Measurements from ENCODE around the gene SLC37A1.

DNA sequence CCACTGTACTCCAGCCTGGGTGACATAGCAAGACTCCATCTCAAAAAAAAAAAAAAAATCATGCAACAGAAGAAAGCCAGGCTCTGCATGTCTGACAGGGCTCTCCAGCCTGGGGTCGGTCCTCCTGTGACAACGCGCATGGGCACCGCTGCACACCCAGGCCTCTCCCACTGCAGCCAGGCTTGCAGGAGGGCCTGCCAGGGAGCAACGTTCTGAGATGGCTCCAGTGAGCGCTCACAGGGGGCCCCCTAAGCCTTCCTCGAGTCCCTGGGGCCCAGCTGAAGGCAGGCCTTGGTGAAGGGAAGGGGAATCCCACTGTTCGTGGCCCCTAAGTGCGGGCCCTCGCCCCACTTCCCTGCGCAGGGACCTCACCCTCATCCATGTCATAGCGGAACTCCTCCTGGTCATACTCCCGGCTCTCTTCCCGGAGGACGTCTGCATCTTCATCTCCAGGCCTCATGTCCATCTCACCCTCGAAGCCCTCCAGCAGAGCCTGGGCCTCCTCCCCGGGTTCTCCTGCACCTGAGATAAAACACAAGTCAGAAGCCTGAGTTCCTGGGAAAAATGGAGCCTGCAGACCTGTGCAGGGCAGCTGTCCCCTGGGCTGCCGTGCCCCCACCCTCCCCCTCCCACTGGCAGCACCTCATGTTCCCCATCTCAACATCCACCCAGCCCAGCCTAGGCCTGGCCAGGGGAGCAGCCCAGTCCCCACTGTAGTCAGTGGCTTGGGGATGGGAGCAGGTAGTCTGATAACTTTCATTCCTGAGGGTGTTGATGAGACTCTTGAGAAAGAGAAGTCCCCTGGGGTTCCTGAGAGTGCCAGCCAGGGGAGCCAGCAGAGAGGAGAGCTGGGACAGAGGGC lies 37.9 kb upstream of the SLC37A1 start:
- TF ChIP-seq, protein P1, sequence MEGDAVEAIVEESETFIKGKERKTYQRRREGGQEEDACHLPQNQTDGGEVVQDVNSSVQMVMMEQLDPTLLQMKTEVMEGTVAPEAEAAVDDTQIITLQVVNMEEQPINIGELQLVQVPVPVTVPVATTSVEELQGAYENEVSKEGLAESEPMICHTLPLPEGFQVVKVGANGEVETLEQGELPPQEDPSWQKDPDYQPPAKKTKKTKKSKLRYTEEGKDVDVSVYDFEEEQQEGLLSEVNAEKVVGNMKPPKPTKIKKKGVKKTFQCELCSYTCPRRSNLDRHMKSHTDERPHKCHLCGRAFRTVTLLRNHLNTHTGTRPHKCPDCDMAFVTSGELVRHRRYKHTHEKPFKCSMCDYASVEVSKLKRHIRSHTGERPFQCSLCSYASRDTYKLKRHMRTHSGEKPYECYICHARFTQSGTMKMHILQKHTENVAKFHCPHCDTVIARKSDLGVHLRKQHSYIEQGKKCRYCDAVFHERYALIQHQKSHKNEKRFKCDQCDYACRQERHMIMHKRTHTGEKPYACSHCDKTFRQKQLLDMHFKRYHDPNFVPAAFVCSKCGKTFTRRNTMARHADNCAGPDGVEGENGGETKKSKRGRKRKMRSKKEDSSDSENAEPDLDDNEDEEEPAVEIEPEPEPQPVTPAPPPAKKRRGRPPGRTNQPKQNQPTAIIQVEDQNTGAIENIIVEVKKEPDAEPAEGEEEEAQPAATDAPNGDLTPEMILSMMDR (conservative IDR thresholded peaks at IDR 0.05), result no peak
- TF ChIP-seq EZH2 (IDR thresholded peaks at IDR 0.05; ENCODE audit: low read depth), result no peak
